Activated CD4-positive, alpha-beta T cell treated with anti-CD3 and anti-CD28 coated beads for 4 hours (primary cell): ENCODE measurements around the gene FAM32A.
"Not testable (repeated sequence)": the region's sequence is repeated elsewhere in the genome, so short reads cannot be mapped to it uniquely, and the experiment has no call there.

ENCODE experiments used
- DNase-seq, 2 donors: peaks; one replicate each; pipeline ENCODE4 v3.0.0-alpha.2; 2020

Gene FAM32A

DNA sequence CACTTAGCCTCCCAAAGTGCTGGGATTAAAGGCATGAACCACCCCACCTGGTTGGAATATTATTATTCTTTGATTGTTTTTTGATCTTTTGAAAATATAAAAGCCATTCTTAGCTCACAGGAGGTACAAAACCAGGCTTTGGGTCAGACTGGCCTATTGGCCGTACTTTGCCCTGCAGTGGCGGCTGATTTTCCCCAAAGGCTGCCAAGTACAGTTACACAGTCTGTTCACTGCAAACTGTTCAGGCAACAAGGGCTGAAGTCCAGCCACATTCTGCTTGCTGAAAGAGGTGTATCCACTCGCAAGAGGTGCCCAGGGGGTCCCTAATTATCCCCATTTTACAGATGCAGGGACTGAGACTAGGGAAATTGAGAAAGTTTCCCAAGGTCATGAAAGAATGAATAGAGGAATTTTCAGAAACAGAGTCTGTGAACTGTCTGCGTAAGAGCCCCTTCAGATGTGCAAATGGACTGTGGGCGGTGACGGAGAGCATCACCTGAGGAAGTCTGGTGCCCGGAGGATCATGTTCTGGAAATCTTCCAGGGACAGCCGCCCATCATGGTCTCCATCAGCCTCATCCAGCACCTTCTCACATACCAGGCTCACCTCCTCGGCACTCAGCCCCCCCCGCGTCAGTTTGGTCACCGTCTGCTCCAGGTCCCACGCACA is 20.9 kb upstream of the FAM32A start:
- DNase-seq, result no peak

DNA sequence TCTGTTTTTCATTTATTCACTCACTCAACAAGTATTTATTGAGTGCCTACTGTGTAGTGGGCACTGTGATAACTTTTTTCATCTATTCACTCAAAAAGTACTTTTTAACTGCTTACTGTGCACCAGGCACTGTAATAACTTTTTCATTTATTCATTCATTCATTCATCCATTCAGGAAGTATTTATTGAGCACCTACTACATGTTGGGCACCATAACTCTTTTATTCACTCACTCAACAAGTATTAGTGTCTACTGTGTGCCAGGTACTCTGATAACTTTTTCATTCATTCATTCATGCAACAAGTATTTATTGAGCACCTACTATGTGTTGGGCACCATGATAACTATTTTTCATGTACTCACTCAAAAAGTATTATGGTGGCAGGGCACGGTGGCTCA is 18.8 kb upstream of the FAM32A start:
- no peak for DNase-seq

DNA sequence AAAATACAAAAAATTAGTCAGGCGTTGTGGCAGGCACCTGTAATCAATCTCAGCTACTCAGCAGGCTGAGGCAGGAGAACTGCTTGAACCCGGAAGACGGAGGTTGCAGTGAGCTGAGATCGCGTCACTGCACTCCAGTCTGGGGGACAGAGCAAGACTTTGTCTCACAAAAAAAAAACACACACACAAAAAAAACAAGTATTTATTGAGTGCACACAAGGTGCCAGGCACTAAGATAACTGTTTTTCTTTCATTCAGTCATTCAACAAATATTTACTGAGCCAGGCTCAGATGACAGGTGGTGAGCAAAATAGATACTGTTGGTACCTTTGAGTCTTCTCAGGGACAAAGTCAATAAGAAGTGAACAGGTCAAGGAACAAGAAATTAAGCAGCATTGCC is 18.2 kb upstream of the FAM32A start:
- no peak for DNase-seq

DNA sequence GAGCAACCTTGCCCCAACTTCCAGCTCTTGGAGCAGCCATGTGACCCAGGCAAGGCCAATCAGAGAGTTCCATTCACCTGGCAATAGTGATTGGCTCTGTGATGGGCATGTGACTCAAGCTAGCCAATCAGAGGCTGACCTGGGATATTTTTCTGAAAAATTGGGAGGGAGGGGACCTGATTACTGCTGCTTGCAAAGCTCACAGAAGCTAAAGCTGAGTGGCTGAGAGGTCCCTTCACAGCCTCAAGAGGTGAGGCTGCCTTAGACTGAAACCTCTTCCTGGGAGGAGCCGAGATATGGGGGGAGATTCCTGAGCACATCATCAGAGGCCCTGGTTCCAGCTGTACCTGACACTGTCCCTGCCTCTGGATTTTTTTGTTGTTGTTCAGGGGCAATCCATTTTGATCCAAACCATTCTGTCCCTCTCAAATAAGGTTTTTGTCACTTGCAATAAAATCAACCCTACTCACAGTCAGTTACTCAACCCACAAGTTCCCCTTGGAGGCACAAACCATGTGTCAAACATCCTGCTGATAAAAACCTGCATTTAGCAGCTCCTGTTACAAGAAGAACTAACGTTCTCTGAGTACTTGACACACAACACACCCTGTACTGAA is 16.6 kb upstream of the FAM32A start:
- DNase-seq, result no peak

DNA sequence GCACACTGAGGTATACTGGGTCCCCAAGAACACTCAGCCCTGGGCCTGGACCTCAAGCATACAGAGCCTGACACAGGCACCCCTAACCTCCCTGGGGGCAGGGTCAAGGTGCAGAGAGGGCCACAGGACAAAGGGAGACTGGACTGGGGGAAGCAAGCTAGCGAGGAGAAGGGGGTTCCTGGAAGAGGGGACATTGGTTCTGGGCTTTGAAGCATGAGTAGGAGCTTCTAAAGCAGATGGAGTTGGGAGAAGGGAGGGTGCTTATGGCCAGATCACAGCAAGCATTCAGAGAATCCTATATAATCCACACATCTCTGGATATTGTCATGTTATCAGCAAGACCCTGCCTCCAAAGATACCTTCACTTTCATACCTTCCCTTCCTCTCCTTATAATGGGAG is 15.1 kb upstream of the FAM32A start:
- no peak for DNase-seq

DNA sequence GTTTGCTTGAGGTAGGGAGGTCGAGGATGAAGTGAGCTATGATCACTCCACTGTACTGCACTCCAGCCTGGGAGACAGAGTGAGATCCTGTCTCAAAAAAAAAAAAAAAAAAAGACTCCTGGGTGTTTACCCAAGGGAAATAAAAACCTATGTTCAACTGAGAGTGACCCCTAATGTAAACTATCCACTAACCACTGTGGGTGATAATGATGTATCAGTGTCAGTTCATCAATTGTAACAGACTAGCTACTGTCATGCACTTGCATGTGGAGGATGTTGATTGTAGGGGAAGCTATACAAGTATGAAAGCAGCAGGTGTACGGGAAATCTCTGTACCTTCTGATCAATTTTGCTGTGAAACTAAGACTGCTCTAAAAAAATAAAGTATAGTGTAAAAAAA is 9.3 kb upstream of the FAM32A start:
- DNase-seq, result no peak

DNA sequence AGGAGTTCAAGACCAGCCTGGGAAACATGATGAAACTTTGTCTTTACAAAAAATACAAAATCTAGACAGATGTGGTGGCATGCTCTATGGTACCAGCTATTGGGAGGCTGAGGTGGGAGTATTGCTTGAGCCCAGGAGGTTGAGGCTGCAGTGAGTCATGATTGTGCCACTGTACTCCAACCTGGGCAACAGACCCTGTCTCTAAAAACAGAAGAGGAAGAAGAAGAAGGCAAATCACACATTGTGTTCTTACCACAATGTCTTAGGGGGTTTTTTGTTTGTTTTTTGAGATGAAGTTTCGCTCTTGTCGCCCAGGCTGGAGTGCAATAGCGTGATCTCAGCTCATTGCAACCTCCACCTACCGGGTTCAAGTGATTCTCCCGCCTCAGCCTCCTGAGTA is 6.3 kb upstream of the FAM32A start:
- not testable (repeated sequence) for DNase-seq

DNA sequence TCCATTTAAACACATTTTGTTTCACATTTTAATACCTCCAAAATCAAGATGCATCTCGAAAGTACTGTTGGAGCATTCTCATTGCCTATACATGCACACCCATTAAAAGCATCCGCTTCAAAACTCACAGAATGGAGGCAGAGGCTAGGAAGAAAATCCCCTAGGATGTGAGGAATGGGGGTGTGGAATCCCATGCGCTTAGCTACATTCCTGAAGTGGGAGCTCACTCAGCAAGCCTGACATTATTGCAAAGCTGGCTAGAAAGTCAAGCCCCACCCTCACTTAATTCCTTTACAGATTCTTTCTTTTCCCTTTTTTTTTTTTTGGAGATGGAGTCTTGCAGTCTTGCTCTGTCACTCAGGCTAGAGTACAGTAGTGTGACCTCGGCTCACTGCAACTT is 4.6 kb upstream of the FAM32A start:
- DNase-seq, result no peak

DNA sequence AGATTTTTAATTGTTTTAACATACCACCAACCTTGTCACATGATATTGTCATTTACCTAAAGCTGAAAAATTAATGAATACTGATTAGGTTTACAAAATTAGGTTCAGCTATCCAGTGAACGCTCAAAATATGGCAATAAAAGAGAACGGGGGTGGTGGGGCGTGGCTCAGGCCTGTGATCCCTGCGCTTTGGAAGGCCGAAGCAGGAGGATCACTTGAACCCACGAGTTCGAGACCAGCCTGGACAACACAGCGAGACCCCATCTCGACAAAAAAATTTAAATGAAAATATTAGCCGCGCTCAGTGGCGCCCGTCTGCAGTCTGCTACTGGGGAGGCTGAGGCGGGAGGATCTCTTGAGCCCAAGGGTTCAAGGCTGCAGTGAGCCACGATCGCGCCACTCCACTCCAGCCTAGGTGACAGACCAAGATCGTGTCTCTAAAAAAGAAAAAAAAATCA is 516 bp upstream of the FAM32A start:
- no peak for DNase-seq

DNA sequence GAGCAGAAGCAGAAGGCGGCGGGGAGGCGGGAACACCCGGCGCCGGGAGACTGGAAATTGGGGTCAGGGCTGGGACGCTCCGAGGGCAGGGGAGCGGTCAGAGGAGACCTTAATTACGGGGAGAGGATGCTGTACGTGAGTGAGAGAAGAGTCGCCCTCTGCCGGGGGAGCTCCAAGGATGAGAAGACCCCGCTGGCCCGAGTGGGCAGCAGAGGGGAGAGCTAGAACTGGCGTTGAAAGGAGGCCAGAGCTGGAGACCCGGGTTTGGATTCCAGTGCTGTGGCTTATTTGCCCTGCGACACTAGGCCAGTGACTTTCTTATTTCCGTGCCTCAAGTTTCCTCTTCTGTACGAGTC is 536 bp downstream of the FAM32A start:
- peak; percentile 28 to 41 for DNase-seq

DNA sequence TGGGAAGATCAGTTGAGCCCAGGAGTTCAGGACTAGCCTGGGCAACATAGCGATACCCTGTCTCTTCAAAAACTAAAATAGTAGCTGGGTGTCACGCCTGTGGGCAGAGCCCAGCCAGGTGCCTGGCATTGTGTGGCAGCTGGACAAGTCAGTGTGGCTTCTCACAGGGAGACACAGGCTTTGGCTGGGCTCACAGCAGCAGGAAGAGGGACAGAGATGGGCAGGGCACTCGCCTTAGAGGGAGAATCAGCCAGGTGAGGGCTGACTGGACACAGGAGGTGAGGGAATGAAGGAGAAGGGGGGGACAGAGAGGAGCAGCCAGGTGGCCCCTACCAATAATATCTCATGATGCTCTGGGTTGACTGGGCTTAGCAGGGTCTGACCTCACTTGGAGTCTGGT is 3.3 kb downstream of the FAM32A start:
- DNase-seq, result no peak

DNA sequence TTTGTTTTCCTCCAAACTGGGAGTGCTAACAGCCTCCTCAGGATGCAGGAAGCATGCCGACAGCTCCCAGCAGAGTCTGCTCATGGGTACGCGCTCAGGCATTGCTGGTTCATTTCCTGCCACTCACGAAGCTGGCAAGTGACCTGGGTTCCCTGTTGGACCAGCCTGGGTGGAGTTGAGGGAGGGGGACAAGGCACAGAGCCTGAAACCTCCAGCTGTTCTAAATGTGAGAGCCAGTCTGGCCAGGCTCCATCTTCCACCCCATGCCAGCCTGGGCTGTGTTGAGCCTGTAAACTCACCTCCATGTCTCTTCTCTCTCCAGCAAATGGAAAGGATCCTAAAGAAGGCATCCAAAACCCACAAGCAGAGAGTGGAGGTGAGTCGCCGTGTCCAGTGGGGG is 5.0 kb downstream of the FAM32A start:
- no peak for DNase-seq

DNA sequence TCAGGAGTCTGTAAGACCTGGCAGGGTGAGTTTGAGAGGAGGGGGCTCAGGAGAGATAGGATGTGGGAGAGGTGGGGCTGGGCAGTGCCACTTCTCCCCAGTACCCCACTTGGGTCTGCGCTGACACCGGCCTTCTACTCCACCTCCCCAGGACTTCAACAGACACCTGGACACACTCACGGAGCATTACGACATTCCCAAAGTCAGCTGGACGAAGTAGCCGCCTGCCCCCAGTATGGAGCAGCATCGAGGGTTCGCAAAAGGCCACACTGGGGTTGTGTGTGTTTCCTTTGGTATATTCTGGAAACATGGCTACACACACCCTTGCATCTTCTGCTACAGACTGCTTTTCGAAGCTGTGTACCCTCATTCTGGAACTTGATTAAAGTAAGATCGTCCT is 5.5 kb downstream of the FAM32A start:
- no peak for DNase-seq

DNA sequence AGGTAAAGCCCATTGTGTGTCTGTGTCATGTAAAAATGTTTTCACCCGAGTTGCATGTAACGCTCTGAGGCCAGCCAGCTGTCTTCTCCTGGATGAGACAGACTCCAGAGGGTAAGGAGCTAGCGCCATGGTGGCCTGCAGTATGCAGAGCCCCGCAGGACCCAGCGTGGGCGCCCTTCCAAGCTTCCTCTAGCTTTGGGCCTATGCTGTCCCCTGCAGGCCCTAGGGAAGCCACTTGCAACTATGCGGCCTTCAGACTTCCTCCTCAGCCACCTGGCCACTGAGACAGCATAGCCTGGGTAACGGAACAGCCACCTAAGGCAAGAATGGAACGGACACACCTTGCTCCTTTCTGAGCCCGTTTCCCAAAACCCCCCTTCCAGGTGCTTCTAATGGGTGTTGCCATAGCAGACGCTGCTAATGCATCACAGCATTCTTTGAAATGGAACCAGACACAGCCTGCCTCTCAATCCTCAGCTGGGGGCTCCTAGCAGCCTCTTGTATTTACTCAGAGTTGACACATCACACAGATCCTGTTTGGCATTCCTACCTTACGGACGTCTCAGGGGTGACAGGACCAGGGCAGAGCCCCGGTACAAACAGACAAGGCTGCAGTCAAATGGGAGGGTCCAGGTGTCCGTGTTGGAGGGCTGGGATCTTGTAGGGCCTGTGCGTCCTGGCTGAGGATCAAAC is 6.2 kb downstream of the FAM32A start:
- no peak for DNase-seq

DNA sequence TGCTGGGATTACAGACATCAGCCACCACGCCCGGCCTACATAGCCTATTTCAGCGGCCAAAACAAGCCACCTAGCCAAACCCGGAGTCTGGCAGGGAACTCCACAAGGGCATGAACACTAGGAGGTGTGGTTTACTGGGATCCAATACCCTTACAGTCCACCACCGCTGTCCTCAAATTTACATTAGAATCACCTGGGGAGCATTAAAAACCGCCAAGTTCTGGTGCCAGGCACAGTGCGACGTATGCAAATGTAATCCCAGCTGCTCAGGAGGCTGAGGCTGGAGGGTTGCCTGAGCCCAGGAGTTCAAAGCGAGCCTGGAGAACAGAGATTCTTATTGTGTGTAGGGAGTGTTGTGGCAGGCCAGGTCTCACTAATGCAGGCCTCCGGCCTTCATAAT is 8.3 kb downstream of the FAM32A start:
- DNase-seq, result no peak

DNA sequence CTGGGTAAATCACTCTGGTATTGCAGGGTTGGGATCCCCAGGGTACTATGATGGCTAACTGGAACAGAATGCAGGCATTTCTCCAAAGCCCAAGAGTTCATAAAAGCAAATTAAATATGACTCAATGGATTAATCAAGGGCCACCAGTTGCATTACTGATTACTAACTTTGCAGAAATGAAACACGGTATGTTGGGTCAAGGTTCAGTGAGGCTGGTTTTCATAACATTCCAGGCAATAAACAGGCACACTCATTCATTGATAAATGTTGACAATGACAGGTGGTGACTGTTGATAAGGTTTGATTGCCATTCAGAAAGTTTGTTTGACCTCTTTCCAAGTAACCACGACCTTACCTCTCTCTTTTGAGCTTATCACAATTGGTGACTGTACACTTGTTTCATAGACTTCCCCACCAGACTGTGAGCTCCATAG is 12.0 kb downstream of the FAM32A start:
- no peak for DNase-seq

DNA sequence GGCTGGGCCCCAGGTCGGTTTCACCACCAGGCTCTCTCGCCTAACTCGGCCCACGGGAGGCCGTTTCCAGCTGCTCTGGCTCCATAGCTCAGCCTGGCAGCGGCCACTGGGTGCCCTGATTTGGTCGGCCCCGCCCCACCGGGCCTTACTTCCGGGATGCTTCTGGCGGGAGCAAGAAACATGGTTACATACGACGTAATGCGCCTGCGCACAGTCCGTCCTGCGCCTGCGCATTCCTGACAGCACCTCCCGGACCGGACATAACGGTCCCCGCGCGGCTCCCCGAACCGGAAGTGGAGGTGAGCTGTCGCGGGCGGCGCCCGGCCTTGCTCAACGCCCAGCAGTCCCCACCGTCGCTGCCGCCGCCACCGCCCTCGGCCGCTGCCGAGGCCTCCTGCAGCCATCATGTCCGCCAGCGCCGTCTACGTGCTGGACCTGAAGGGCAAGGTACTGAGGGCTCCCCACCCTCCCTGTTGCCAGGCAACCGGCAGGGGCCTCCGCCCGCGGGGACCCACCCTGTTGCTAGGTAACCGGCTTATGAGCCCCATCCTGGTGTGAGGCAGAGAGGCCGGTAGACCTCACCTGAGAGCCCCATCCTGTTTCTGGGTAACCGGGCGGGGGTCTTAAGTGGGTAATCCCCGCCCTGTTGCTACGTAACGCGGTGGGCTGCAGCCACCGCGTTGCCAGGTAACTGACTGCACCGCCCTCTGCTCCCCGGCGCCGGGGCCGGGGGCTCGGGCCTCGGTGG is 12.6 kb downstream of the FAM32A start, which contains the start of gene AP1M1:
TSS of gene AP1M1 (plus strand) at position 290 of the 748 bp plus-strand sequence. CDS start at position 406, 116 bp downstream.
- peak; percentile 96 to 98 for DNase-seq

DNA sequence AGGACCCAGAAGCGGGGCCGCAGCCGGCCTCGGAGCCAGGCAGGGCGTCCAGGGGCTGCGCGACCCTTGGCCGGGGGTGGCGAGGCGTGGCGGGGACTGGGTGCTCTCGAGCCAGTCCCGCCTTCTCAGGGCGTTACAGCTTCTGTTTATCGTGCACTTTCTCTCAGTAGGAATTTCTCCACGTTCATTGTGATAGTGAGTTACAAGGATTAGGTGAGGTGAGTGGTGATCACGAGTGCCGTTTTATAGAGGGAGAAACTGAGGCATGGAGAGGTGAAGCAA is 13.1 kb downstream of the FAM32A start:
- DNase-seq, result no peak

DNA sequence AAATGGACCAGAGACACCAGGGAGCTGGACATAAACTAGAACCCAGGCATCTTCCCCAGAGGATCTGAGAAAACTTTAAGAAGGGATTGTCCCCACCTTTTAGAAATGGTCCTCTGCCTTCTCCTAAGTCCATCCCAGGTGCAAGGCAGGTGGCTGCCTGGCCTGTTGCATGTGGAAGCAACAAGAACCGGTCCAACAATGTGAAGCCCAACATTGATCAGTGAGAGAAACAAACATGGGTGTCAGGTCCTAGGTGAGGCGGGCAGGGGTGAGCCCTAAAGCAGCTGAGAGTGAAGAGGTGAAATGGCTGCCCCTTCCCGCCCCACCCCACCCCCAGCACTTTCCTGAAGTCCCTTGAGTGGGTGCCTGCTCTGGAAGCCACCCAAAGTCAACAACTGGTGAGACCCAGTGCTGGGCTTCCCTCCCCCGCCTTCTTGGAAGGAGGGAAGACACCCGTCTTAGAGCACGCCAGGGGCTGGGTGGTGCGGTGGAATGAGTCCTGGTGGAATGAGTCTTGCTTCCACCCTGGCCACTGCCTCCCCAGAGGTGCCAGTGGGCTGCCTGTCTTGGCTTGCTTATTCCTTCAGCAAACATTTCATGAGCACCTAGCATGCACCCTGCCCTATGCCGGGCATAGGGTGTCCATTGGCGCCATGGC is 14.2 kb downstream of the FAM32A start:
- no peak for DNase-seq

DNA sequence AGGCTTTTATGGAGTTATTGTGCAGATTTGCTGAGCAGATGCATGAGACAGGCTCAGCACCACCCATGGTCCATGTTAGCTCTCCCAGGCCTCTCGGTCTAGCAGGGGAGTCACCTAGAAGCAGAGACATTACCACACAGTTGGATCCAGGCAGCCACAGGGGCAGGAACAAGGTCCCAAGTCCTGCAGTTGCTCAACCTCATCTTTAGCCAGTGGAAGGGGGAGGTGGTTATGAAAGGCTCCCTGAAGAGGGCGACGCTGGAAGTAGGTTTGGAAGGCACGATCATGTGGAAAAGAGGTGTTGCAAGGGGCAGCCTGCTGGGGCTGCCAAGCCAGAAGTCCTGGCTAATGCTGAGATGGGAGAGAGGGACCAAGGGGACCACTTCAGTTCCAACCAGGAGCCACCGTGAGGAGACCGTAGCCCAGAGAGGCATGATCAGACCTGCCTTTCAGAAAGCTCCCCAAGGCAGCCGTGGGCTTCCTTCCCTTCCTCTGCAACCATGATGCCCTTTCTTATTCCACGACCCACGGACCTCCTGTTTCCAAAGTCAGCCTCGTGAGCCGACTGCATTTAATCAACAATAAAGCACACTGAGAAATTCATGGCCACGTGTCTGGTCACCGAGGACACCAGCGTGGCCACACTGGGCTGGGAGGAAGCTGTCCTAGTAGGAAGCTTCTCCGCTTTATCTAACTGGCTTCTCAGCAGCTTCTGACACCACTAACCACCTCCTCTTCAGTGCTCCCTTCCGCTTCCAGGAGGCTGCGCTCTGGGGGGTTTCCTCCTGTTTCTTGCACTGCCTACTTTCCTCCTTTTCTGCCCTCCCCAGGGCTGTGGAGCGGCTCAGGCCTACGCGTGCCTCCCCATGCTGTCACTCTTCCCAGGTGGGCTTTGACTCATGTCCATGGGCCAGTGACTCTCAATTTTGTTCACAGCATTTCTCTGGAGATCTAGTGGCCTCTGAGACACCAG is 15.1 kb downstream of the FAM32A start:
- DNase-seq, result no peak

DNA sequence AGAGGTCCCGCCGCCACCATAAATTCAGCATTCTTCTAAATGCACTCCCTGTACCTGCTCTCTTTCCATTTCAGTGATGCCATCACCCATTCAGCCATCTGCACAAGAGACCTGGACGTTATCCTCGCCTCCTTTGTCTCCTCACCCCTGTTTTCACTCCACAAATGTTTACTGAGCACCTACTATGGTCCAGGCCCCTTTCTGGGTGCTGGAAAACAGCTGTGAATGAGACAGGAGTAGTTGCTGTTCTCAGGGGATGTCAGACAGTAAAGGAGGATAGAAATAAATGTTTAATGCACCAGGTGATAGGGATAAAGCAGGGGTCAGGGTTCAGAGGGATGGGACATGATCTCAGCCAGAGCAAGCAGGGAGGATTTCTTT is 15.8 kb downstream of the FAM32A start:
- DNase-seq, result no peak
